ENCODE data around the gene AFM.
"Not testable (repeated sequence)": the region's sequence is repeated elsewhere in the genome, so short reads cannot be mapped to it uniquely, and the experiment has no call there.

The AFM gene

DNA sequence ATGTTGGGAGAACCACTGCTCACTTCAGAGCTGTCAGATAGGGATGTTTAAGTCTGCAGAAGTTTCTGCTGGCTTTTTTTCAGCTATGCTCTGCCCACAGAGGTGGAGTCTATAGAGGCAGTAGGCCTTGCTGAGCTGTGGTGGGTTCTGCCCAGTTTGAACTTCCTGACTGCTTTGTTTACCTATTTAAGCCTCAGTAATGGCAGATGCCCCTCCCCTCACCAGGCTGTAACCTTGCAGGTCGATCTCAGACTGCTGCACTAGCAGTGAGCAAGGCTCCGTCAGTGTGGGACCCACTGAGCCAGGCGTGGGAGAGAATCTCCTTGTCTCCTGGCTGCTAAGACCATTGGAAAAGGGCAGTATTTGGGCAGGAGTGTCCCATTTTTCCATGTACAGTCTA, 36.8 kb downstream of the AFM start:
- DNase-seq, result no peak

DNA sequence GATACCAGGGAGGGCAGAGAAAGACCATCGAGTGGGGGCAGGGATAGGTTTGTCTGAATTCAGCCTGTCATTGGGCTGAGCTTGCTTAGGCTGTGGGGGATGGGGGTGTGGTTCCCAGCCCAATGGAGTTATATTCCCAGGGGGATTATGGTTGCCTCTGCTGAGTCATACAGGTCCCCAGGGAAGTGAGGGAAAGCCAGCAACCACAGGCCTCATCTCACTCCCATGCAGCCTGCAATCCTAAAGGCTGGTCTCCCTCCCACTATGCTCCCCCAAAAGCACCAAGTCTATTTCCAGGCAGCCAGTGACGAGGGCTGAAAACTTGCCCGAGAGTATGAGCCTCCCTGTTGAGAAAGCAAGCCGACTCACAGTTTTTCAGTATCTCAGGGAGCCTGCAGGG, 39.3 kb downstream of the AFM start:
- DNase-seq, result no peak

DNA sequence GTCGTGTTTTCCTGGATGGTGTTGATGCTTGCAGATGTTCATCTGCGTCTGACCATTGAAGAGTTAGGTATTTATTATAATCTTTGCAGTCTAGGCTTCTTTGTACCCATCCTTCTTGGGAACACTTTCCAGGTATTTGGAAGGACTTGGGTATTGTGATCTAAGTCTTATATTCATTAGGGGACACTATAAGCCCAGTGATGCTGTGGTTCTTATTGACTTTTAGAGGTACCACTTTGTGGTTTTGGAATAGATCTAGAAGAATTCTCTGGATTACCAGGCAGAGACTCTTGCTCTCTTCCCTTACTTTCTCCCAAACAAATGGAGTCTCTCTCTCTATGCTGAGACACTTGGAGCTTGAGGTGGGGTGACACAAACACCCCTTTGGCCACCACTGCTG, 41.6 kb downstream of the AFM start:
- no peak for DNase-seq

DNA sequence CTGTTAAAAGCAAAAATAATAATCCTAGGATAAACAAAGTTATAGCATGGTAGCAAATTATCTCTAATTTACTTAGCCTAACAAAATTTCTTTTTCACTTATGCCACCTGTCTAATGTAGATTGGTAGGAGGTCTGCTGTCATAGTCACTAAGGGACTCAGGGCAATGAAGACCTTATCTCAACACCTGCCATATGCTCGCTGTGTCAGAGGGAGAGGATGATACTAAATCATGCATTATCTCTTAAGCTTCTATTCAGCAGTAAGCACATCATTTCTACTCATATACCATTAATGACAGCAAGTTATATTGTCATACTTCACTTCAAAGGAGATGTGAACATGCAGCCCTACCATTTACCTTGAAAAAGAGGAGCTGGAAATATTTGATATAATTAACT, 44.1 kb downstream of the AFM start:
- no peak for DNase-seq

DNA sequence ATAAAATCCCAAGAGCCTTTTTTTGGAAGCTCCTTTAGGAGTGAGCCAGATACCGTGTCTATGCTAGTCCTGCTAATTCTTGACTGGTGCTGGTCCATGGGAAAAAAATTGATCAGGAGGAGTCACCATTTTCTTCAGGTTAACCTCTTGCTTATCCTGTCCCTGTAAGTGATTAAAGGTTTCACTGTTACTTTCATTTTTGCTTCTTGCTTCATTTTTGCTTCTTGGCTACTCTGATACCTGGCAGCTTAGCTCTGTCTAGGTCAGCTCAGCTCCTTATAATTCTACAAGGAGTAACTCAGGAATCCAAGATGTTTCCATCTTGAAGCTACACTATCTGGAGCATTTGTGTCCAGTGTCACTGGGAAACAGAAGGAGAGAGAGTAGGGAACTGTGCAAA, 45.7 kb downstream of the AFM start:
- no peak for DNase-seq

DNA sequence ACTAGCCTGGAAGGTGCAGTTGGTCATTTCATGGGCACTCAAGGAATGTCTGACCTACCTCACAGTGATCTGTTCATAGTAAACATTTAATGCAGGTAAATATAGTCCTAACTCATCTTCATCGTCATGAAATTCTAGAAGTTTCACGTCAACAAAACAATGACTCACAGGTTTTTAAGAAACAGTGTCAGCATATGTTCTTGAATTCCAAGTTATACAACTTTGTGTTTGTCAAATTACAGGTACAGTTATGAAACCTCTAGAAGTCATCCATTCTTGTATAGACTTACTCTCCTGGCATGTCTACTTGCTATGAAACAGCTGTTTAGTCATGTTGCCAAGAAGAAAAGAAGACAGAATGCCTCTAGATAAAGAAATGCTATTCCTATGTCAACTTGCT, 46.6 kb downstream of the AFM start:
- no peak for DNase-seq

DNA sequence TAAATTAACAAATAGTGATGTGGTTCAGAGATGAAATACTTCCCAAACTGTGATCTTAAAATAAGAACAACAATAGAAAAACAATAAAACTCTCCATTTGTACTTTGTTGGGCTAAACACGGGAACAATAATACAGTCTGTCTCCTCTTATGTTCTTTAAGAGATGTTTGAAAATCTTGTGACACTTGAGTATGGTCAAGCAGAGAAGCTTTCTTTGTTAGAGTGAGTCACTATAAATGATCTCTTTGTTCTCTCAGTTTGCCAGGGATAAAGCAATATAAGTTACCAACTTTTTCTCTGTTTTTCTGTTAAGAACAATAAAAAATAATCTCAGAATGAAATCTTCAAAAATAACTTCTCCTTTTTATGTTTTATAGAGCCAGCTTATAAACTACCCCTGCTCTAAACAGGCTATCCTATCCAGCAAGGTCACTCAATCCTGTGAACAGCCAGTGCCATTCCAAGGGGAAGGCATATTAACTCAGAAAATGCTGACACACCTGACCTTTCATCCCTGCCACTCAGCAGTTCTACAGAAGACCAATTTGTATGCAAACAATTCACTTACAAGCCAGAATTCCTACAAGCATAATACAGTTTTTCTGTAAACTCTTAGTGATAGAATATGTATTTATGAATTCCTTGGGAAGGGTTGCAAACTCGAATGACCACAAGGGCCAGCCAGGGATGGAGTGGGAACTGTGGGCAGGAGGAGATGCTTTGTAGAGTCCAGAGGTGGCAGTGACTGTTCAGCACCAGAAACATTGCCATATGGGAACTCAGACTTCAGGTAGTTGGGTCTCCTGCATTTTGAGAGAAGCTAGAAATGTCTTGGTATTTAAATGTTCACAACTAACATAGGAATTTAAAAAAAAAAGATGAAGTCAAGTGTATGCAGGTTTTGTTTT, 52.2 kb downstream of the AFM start:
- no peak for DNase-seq

DNA sequence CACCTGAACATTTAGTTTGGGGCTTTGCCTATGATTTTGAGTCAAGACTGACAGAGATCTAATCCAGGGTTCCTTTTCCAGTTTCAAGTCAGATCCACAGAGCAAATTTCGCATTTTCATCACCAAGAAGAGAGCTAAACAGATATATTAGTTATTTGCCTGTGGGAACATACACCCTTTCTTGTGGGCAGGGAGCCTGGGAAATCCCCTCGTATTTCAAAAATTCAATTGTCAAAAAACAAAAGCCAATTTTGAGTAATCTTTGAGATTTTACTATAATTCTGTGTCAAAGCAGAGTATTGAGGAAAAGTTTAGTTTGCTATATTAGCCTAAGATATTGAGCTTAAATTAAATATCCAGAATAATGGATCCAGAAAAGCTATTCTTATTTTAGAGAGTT, 56.6 kb downstream of the AFM start:
- no peak for DNase-seq

DNA sequence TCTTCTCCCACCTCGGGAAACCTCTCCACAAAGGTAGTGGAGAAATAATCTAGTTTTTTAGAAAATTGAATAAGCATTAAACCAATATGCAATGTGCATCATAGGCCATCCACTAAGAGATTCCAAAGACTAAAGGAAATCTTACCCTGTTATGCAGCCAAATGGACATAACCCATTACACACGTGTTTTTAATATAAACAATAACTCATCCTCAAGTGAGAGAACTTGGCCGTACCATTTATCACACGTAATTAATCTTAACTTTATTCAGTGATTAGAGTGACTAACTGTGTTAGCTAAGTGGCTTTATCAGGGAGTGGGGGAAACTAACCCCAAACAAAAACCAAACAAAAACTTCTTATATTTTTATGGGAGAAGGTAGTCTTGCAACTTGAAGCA, 57.8 kb downstream of the AFM start:
- DNase-seq, result no peak

DNA sequence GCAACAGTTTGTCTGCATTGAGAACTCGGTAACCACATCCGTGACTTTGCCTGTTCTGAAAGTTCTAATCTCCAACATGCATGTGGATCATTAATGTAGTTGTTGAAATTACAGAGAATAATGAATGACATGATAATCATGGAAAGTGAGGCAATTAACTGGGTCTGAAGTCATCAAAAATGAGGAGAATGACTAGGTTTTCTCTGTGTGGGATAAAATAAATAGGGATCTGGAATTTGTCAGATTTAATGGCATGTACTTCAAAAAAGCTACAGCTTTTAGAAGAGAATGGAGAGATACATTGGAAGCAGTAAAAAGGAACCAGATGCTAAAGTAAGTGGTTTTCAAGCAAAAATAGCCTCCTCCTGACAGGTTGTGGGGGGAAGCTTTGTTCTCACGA, 59.3 kb downstream of the AFM start:
- no peak for DNase-seq

DNA sequence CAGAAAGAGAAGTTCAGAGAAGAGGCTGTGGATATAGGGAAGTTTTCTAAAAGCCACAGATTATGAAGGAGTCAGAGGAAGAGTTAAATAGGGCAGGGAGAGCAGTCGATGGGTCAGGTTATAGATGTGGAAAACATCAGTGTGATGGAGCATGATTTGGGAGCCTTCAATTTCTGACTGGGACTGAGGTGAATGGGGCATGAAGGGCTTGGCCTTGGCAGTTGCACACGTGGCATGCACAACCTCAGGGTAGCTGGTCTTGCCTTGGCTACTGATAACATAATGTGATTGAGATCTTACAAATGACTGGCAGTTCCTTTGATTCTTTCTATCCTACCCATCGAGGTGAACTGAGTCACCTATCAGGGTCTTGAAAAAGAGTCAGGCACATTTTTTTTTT, 59.7 kb downstream of the AFM start:
- no peak for DNase-seq

DNA sequence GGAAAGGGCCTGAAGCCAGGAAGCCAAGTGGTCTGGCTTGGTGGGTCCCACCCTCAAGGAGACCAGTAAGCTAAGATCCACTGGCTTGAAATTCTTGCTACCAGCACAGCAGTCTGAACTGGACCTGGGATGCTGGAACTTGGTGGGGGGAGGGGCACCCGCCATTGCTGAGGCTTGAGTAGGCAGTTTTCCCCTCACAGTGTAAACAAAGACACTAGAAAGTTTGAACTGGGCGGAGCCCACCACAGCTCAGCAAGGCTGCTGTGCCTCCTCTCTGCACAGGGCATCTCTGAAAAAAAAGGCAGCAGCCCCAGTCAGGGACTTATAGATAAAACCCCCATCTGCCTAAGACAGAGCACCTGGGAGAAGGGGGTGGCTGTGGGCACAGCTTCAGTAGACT, 63.1 kb downstream of the AFM start:
- DNase-seq, result no peak

DNA sequence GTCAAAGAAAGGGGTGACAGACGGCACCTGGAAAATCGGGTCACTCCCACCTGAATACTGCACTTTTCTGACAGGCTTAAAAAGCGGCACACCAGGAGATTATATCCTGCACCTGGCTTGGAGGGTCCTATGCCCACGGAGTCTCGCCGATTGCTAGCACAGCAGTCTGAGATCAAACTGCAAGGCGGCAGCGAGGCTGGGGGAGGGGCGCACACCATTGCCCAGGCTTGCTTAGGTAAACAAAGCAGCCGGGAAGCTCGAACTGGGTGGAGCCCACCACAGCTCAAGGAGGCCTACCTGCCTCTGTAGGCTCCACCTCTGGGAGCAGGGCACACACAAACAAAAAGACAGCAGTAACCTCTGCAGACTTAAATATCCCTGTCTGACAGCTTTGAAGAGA, 69.3 kb downstream of the AFM start:
- DNase-seq, result not testable (repeated sequence)
